ENCODE data around the gene PALS1. TPM values are rescaled to one million over a fixed set of nuclear protein-coding genes. Genes with fewer than 3 reads are reported as not detected.
"Not testable (repeated sequence)": the region's sequence is repeated elsewhere in the genome, so short reads cannot be mapped to it uniquely, and the experiment has no call there.

PALS1 gene
- total RNA-seq, 1 donor from 2014 or later: 35.5 TPM

DNA sequence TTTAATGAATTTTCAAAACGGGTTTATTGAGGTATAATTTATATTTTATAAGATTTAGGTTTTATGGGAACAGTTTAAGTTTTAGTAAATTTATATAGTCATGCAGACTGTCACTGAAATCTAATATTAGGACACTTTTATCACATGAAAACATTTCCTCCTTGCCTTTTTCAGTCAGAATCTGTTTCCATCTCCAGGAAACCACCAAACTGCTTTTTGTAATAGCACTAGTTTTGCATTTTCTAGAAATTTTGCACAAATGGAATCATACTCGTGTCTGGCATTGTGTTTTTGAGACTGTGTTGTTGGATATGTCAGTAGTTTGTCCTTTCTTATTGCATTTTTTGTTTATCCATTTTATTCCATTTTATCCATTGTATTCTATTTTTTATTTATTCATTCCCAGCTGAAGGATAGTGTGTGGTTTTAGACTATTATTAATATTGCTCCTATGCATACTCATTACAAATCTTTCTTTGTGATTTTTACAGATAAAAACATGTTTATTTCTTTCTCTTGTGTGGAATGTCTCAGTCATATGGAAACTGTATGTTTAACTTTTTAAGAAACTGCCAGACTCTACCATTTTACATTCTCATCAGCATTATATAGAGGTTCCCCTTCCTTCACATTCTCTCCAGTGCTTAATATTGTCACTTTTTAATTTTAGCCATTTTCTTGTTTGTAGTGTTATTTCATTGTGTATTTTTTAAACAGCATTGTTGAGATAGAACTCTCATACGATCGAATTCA is 26.5 kb downstream of the PALS1 start:
- Histone ChIP-seq H3K4me3 (no peak overlapping the region), H3K36me3 (no peaks in the 10 kb centered on the region), H3K4me1 (peaks cover 45% of the 10 kb centered on the region), H3K27me3 (no peaks in the 10 kb centered on the region), H3K9me3 (no peaks in the 10 kb centered on the region), H3K27ac (no peak overlapping the region)
- TF ChIP-seq, protein P1, sequence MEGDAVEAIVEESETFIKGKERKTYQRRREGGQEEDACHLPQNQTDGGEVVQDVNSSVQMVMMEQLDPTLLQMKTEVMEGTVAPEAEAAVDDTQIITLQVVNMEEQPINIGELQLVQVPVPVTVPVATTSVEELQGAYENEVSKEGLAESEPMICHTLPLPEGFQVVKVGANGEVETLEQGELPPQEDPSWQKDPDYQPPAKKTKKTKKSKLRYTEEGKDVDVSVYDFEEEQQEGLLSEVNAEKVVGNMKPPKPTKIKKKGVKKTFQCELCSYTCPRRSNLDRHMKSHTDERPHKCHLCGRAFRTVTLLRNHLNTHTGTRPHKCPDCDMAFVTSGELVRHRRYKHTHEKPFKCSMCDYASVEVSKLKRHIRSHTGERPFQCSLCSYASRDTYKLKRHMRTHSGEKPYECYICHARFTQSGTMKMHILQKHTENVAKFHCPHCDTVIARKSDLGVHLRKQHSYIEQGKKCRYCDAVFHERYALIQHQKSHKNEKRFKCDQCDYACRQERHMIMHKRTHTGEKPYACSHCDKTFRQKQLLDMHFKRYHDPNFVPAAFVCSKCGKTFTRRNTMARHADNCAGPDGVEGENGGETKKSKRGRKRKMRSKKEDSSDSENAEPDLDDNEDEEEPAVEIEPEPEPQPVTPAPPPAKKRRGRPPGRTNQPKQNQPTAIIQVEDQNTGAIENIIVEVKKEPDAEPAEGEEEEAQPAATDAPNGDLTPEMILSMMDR (IDR thresholded peaks at IDR 0.05): no peak
- intact Hi-C loops (cut with DNase I): no loop called here
- ATAC-seq: no peak
- DNase-seq: no peak

DNA sequence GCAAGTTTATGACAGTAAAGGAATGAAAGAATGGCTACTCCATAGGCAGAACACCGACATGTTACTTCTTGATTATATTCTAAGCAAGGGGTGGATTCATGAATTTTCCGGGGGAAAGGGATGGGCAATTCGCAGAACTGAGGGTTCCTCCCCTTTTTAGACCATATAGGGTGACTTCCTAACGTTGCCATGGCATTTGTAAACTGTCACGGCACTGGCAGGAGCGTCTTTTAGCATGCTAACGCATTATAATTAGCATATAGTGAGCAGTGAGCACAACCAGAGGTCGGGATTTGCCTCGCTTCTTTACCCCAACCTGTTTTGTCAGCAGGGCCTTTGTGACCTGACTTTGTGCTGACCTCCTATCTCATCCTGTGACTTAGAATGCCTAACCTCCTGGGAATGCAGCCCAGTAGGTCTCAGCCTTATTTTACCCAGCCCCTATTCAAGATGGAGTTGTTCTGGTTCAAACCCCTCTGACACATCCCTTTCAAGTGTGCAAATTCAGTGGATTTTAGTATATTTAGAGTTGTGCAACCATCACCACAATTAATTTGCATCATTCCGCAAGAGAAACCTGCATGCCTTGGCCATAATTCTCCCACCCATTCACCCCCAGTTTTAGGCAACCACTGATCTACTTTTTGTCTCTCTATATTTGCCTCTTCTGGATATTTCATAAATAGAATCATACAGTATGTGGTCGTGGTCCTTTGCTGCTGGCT is 27.4 kb downstream of the PALS1 start:
- DNase-seq: no peak
- intact Hi-C loops (cut with DNase I): no loop called here
- peaks cover 42% of the 10 kb centered on the region for H3K4me1 ChIP-seq
- ATAC-seq: no peak
- no peaks in the 10 kb centered on the region for H3K36me3 ChIP-seq
- no peak overlapping the region for H3K4me3 ChIP-seq
- peak overlapping the region; percentile 67 for H3K27ac ChIP-seq
- TF ChIP-seq, protein P1 (IDR thresholded peaks at IDR 0.05): no peak
- no peaks in the 10 kb centered on the region for H3K9me3 ChIP-seq
- H3K27me3 ChIP-seq: no peaks in the 10 kb centered on the region

DNA sequence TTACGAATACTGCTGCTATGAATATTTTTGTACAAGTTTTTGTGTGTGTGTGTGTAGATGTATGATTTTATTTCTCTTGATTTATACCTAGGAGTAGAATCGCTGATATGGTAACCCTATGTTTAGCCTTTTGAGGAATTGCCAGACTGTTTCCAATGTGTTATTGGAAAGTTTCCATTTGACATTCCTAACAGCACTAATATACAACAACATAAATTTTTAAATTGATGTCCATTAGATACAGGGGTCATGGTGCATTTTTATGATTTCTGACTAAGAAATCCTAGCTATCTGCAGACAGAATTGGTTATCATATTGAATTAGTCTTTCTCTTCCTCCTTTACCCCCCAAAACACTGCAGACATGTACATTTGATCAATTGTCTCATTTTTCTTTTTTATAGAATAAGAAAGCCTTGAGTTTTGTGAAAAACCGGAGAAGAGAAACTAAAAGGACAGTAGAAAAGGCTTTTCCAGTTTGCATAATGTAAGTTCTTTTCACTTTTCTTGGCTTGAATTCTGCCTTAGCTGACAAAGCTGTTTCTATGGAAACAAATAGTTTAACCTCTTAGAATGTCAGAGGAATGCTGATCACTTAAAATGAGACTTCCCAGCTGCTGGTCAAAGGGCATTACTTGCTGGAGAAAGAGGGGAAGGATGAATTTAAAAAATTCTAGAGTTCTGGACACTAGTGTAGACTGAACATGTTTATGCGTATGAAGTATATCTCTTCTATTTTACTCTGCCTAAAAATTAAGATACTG is 28.2 kb downstream of the PALS1 start:
- TF ChIP-seq, protein P1 (IDR thresholded peaks at IDR 0.05): no peak
- H3K4me3 ChIP-seq: peak overlapping the region; percentile 24
- ATAC-seq (no peak), DNase-seq (no peak)
- no peaks in the 10 kb centered on the region for H3K27me3 ChIP-seq
- intact Hi-C loops (cut with DNase I): no loop called here
- no peaks in the 10 kb centered on the region for H3K9me3 ChIP-seq
- H3K4me1 ChIP-seq: peaks cover 36% of the 10 kb centered on the region
- no peaks in the 10 kb centered on the region for H3K36me3 ChIP-seq
- H3K27ac ChIP-seq: peak overlapping the region; percentile 67

DNA sequence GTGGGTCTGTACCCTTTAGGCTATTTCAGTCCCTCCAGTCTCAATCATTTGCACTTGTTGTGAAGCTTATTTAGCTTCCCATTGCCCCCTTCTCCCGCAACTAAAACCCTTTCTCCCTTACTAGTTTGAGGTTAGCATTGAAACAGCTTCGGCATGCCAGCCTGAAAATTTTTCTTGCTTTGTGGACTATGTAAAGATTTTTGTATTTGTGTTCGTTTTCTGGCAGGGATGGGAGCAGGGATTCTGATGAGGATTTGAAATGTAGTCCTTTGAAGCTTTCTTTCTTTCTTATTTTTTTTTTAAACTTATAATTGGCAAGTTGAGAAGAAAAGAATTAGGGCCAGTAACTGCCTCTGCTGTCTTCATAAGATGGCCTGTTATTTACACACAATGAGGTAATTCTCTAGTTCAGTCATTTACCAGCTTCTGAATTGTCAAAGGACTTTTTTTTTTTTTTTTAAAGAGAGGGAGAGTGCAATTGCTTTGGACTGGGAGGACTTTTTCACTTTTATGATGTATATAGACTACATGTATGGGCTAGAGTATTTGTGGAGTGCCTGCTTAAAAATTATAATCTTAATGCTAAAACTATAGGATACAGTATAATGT is 29.0 kb downstream of the PALS1 start:
- intact Hi-C loops (cut with DNase I): no loop called here
- TF ChIP-seq, protein P1 (IDR thresholded peaks at IDR 0.05): no peak
- H3K27me3 ChIP-seq: no peaks in the 10 kb centered on the region
- H3K36me3 ChIP-seq: no peaks in the 10 kb centered on the region
- no peaks in the 10 kb centered on the region for H3K9me3 ChIP-seq
- peak overlapping the region; percentile 67 for H3K27ac ChIP-seq
- DNase-seq (no peak), ATAC-seq (no peak)
- no peak overlapping the region for H3K4me3 ChIP-seq
- peaks cover 36% of the 10 kb centered on the region for H3K4me1 ChIP-seq

DNA sequence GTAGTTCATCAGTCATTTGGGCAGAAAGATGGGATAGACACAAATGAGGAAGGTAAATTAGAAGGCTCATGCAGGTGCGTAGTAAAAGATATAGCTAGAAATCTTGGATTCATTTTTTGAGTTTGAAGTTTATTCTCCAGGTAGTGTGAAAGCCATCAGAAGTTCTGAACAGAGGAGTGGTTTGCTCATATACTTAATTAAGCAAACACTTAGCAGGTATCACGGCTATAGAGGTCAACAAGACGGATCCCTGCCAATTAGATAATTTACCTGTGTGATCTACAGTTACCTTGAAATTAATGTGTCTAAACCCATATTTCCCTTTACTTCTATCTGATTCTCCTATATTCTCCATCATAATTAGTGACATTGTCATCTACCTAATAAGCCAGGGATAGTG is 29.7 kb downstream of the PALS1 start:
- no peaks in the 10 kb centered on the region for H3K36me3 ChIP-seq
- TF ChIP-seq, protein P1 (IDR thresholded peaks at IDR 0.05): no peak
- intact Hi-C loops (cut with DNase I): no loop called here
- H3K4me3 ChIP-seq: no peak overlapping the region
- peak; percentile 64 for ATAC-seq
- H3K27me3 ChIP-seq: no peaks in the 10 kb centered on the region
- H3K9me3 ChIP-seq: no peaks in the 10 kb centered on the region
- H3K27ac ChIP-seq: peak overlapping the region; percentile 67
- DNase-seq: no peak
- peaks cover 36% of the 10 kb centered on the region for H3K4me1 ChIP-seq

DNA sequence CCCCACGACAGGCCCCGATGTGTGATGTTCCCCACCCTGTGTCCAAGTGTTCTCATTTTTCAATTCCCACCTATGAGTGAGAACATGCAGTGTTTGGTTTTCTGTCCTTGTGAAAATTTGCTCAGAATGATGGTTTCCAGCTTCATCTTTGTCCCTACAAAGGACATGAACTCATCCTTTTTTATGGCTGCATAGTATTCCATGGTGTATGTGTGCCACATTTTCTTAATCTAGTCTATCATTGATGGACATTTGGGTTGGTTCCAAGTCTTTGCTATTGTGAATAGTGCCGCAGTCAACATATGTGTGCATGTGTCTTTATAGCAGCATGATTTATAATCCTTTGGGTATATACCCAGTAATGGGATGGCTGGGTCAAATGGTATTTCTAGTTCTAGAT is 32.0 kb downstream of the PALS1 start:
- intact Hi-C loops (cut with DNase I); ATAC-seq; H3K27me3 ChIP-seq; H3K9me3 ChIP-seq; H3K4me3 ChIP-seq; H3K36me3 ChIP-seq; DNase-seq; H3K27ac ChIP-seq: not testable (repeated sequence)
- peaks cover 30% of the 10 kb centered on the region for H3K4me1 ChIP-seq

Measured in upper lobe of right lung (tissue), 1 donor.